GM19324 (cell line): ENCODE data around the gene GLRA3.
"Not testable (repeated sequence)": the region's sequence is repeated elsewhere in the genome, so short reads cannot be mapped to it uniquely, and the experiment has no call there.

ENCODE experiments used
- ATAC-seq: cut with Tn5 transposase; IDR thresholded peaks from one replicate; pipeline ENCODE4 v1.9.1; 2021; ENCODE audit warnings: mild to moderate bottlenecking, moderate library complexity; ENCODE audit not compliant: unreplicated experiment, low FRiP score

Gene GLRA3

GRCh38 chr4:174669270-174669669, 159.8 kb downstream of the GLRA3 start:
- ATAC-seq = no peak

GRCh38 chr4:174665799-174666198, 163.2 kb downstream of the GLRA3 start:
- ATAC-seq = no peak

DNA sequence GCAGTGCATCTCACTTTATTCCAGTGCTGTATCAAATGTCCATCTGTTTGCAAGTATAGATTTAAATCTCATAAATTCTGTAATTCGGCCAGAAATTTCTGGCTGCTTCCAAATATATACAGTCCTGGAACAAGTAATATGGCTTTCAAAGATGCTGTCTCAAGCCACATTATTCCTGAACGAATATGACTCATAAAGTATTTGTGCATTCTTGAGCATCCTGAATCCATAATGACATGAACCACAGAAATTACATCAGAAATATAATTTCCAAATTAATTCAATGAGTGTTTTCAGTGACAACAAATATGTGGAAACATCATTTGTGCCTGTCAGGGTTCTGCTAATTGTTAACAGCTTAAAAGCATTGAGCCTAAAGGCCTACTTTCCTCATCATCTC, 165.8 kb downstream of the GLRA3 start:
- ATAC-seq = no peak

DNA sequence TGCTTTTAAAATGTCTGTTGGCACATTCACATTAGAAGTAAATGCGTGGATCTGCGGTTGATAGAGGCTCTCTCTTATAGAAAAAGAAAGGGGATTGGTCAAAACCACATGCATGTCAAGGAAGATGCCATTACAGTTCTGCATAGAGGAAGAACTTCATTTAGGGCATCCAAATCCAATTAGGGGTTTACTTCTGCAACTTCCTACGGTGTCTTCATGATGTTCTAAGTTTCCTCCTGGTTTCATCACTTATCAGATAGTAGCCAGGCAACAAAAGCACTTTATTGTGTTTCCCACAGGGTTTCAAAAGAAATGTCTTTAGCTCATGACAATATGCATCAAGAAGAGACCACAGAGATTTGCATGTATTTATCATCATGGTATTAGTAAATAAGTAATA, 170.8 kb downstream of the GLRA3 start:
- ATAC-seq = no peak

GRCh38 chr4:174657472-174657871, 171.6 kb downstream of the GLRA3 start:
- ATAC-seq = no peak

DNA sequence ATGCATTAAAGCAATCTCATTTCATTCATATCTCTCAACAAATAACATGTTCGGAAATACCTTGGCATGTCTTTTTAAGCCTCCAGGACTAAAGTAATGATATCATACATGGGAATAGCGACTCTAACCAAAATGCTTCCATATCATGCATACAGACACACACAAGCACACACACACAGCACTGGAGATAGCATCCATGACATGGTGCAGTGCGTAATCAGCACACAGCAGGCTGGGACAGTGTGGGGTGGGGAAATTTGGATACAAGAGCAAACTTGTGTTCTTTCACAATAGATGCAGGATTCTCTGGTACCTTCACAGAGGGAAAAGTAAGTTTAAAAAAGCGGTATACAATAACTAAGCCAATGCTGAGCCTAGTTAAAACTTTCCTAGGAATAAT, 174.4 kb downstream of the GLRA3 start:
- ATAC-seq = no peak

- ATAC-seq = no peak
These were observed 178.2 kb downstream of the GLRA3 start for GRCh38 chr4:174650711-174651355.

- no peak for ATAC-seq
These were observed 180.2 kb downstream of the GLRA3 start for GRCh38 chr4:174648812-174649211.

GRCh38 chr4:174646326-174646725, 182.7 kb downstream of the GLRA3 start:
- no peak for ATAC-seq

DNA sequence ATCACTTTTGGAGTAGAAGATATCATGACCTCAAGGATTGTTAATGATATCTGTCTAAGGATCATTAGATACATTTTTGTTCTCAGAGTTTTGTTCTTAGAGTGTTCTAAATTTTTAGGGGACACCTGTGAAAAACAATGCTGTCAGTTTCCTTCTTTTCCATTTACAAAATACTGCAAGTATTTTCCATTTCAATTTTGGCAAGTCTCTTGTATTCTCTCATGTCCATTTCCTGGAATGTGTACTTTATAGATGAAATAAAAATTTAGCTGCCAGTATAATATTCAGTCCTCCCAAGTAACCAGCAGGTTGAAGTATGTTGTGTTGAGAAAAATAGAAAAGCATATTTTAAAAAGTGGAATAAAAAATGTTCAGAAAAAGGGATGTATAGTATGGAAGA, 188.9 kb downstream of the GLRA3 start:
- ATAC-seq = no peak

GRCh38 chr4:174635732-174636131, 193.3 kb downstream of the GLRA3 start:
- no peak for ATAC-seq

GRCh38 chr4:174633399-174633798, 195.6 kb downstream of the GLRA3 start:
- ATAC-seq = no peak

GRCh38 chr4:174631901-174632758, 196.9 kb downstream of the GLRA3 start:
- ATAC-seq = peak; percentile 59

DNA sequence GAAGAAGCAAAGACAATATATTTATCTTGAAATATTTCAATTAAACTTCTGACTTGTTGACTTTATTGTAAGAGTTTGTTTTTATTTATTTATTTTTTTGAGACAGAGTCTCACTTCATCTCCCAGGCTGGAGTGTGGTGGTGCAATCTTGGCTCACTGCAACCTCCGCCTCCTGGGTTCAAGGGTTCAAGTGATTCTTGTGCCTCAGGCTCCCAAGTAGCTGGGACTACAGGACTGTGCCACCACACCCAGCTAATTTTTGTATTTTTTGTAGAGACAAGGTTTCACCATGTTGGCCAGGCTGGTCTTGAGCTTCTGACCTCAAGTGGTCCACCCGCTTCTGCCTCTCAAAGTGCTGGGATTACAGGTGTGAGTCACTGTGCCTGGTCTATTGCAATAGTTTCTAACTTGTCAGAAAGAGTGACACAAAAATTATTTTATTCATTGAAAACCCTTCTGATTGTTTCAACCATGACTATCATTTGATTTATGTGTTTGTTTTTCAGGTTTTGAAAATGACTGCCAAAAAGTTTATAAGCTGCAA, 199.1 kb downstream of the GLRA3 start:
- ATAC-seq = not testable (repeated sequence)

GRCh38 chr4:174629265-174629664, 199.8 kb downstream of the GLRA3 start:
- no peak for ATAC-seq

DNA sequence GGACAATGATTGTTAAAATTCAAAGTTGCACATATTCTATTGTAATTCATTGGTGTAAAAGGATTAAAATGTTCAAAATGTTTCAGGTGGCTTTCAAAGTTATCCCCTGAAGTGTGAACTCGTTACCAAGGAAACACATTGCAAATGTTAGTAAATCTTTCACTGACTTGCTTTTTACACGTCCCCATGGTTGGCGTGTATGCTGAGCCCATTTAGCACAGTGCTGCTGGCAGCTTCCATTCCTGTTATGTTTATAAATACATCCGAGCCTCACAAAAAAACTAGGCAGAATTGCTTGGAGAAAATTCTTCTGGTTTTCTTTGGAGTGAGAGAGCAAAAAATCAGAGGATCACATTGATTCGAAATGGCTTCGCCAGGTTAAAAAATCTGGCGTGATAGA, 200.9 kb downstream of the GLRA3 start:
- ATAC-seq = no peak

DNA sequence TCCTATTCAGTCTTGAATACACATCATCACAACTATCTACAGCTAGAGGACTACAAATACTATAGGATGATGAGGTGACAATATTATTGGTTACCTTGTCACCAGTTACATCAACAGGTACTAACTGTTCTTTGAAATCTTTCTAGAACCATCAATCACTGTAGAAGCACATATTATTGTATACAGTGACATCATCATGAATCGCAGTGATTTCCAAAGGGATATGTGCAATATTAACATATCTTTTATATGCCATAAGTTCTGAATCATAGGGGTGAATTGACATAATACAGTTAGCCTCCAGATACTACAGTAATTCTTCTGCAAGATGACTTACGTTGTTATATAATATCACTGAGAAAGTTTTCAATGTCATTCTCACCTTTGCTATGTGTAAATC, 201.6 kb downstream of the GLRA3 start:
- ATAC-seq = no peak

DNA sequence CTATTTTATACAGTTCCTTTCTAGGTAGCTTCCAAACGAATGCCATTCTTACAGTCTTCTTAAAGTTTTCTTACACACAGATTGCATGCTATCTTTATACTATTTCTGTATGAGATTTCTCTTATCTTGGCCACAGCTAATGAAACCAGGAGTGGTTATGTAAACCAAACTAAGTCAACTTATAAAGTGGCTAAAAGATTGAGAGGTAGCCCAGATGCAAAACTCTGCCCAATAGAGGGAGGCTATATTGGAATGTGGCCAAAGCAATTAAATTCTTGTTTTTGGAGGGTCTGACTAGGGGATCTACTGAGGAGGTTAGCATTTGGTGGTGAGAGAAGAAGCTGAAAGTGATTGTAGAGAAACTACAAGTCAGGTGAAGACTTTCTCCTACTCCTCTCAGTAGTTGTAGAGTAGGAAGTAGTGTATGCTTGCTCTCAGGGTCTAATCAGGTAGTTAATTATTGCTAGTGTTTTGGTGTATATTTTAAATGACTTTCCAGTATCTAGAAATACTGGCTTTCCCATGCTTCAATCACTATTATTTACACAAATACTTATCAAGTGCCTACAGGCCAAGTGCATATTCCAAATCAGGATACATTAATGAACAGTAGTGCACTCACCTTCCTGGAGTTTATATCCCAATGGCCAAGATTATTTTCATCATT, 202.6 kb downstream of the GLRA3 start:
- no peak for ATAC-seq

GRCh38 chr4:174616661-174617060, 212.4 kb downstream of the GLRA3 start:
- no peak for ATAC-seq

GRCh38 chr4:174613979-174614378, 215.1 kb downstream of the GLRA3 start:
- no peak for ATAC-seq

DNA sequence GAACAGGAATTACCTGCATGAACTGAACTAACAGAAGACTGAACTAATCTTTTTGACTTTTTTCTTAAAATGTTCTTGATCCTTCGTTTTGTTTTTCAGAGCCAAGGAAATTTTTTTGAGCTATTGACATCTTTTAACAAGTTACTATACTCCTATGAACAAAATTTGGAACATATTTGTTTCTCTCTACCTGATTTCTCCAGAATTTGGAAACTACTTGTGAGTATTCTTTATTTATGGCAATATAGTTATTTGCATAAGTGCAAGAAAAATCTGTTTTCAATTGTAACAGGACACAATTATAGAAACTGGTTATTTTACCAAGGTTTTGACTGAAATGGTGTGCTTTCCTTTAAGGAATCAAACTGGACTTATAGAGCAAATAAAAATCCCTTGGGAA, 217.3 kb downstream of the GLRA3 start:
- ATAC-seq = no peak
